RWPE1 (cell line): Measurements from ENCODE around the gene FMN2.

Experiments used
- CTCF ChIA-PET: fragments of 350-600 bp; sonication (Branson Sonifier 250); formaldehyde crosslinking; extraction: SDS; loops from one replicate; lab custom pipeline; 2021; lab: Yijun Ruan, JAX
- POLR2A ChIA-PET: fragments of 400-600 bp; formaldehyde crosslinking; extraction: SDS; loops from one replicate; lab custom pipeline; 2020; ENCODE audit warnings: antibody characterized with exemption; ENCODE audit not compliant: low non-redundant PET; lab: Yijun Ruan, JAX
- DNase-seq: peaks from one replicate; pipeline ENCODE4 v3.0.0; 2012; ENCODE audit warnings: low spot score
- H3K27ac ChIP-seq: fragments of 450-650 bp; 2 replicates; pipeline ENCODE4 v1.5.1; 2017
- CTCF ChIP-seq: fragments of 450-650 bp; conservative IDR thresholded peaks from 2 replicates; pipeline ENCODE4 v1.5.1; 2017; ENCODE audit warnings: low read depth, mild to moderate bottlenecking

The FMN2 gene

GRCh38 chr1:240280560-240281322 lies 189.1 kb downstream of the FMN2 start:
- no peak for TF ChIP-seq CTCF
- ChIA-PET CTCF (interaction anchor here (0.5 kb wide), 1 partner anchor 813 kb away, joined by 3 read pairs; no protein-coding TSS in a partner anchor), POLR2A (no interaction called here)
- no peak overlapping the region for H3K27ac ChIP-seq
- DNase-seq = no peak

GRCh38 chr1:240282061-240282830 lies 190.6 kb downstream of the FMN2 start:
- ChIA-PET POLR2A (no interaction called here), CTCF (no interaction called here)
- no peak for DNase-seq
- no peak for TF ChIP-seq CTCF
- no peak overlapping the region for H3K27ac ChIP-seq

DNA sequence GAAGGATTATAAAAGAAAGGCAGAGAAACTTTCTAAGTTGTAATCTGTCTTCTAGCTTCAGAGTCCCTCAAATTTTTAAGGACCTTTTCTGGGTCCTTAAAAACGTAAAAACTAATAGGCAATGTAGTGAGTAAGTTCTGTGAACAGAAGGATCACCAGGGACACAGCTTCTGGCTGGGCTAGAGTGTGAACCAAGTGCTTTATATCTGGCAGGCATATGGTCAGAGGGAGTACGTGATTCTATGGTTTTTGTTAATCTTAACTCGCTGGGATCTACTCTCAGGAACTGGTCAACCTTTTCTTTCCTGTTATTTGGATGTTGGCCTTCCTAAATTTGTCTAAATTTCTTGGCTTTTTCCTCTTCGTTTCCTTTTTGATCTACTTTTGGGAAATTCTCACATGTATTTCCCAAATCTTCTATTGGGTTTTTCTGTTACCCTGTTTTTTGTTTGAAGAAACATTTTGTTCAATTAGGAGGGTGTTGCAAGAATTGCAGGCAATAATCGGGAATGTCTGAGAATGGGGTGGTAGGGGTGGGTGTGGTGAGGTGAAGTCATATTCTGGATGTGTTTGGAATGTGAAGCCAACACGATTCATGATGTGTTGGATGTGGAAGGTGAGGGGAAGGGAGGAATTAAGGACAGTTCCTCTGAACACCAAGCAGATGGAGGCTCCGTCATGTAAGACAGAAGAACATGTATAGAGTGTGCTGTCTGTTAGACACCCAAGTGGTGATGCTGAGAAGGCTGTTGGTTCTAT lies 193.2 kb downstream of the FMN2 start:
- peak; percentile 13 for DNase-seq
- CTCF ChIA-PET = no interaction called here
- POLR2A ChIA-PET = no interaction called here
- H3K27ac ChIP-seq = no peak overlapping the region
- no peak for TF ChIP-seq CTCF

- CTCF ChIA-PET = no interaction called here
- POLR2A ChIA-PET = no interaction called here
- DNase-seq = peak; percentile 21
- no peak for TF ChIP-seq CTCF
- no peak overlapping the region for H3K27ac ChIP-seq
Observed at GRCh38 chr1:240285540-240285939, 193.9 kb downstream of the FMN2 start.

GRCh38 chr1:240287722-240288121 lies 196.0 kb downstream of the FMN2 start:
- no peak for TF ChIP-seq CTCF

DNA sequence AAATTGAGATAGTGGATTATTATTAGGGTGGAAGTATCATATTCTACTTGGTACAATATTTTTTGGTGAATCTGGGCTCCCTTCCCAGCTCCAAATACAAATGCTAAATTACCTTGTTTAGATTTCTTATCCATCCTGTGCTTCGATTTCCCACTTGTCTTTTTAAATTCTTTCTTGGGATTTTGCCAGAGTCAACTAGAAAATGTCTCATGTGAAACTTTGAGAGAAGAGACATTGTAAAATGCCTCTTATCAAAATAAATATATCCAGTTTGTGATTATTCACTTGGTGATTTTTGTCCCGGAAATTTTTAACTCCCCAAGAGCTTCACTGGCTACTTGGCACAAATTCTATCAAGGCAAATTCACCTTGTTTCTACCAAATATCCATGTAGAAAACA lies 202.0 kb downstream of the FMN2 start:
- H3K27ac ChIP-seq = no peak overlapping the region
- CTCF ChIA-PET = no interaction called here
- no peak for TF ChIP-seq CTCF
- DNase-seq = no peak
- POLR2A ChIA-PET = no interaction called here

More at GRCh38 chr1:240287722-240288121, 196.0 kb downstream of the FMN2 start:
- no peak for DNase-seq
- no peak overlapping the region for H3K27ac ChIP-seq
- POLR2A ChIA-PET = no interaction called here
- CTCF ChIA-PET = no interaction called here
